GM18858 (cell line): ENCODE measurements around the gene CDKN3.
A peak's percentile ranks its signal among the peaks of the same experiment; 100 is the strongest.
"Not testable (repeated sequence)": the region's sequence is repeated elsewhere in the genome, so short reads cannot be mapped to it uniquely, and the experiment has no call there.

Experiments used
- ATAC-seq: cut with Tn5 transposase; IDR thresholded peaks from one replicate; pipeline ENCODE4 v1.9.1; 2021; ENCODE audit not compliant: unreplicated experiment

The CDKN3 gene

DNA sequence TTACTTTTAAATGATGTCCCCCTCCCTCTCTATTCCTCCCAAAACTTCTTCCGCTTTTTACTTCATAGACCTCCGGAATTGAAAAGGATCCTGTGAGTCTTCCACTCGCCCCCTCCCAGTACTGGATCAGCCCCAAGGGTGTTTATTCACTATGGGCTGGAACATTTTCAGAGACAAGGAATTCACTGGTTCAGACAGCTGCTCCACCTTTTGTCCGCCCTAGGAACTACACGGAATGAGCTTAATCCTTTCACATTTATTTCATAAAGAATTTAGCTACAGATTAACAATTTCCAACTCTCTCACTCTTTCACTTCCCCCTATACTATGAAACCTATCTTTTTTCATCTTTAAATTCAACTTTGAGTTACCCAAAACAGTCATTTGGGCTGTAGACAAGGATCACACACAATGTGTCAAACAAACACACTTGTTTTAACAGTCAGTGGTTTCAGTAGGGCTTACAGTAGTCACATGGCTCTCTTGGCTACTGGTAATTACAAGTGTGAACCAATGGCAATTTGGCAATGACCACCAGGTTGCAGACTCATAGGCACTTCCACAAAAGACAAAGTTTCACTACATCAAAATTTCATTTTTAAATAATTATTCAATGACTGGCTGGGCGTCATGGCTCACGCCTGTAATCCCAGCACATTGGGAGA, 23.8 kb downstream of the CDKN3 start:
- no peak for ATAC-seq

DNA sequence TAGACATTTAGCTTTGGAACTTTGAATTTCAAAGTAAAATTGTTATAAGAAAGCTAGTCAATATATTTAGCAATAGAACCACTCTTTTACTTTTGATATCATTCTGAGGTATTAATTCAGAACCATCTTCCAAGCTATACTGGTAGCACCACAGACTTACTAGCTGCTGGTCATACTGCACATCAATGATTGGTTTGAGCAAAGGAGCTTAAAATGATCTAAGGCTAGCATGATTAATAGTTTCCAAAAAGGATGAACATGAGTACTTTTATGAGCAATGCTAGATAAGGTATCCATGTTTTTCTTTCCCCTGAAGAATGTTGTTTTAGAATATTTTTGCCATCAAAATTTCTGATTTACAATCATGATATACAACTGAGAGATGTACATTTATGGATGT, 27.2 kb downstream of the CDKN3 start:
- no peak for ATAC-seq

DNA sequence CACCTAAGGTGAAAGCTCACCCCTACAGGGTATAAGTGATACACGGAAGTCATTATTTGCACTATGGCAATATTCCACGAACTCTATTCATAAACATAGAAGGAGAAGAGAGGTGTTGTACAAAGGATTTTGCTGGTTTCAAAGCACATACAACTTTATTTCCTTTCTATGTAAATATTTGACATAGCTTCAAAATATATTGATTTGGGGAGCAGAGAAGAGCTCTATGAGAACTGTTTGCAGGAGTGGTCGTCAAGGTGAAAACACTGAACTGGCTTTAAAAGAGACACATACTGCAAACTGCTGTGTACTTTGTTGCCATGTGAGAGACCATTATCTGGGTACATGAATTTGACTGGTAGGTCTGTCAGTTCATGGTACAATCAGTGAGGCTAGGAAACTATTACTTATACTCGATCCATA, 27.7 kb downstream of the CDKN3 start:
- ATAC-seq = no peak

DNA sequence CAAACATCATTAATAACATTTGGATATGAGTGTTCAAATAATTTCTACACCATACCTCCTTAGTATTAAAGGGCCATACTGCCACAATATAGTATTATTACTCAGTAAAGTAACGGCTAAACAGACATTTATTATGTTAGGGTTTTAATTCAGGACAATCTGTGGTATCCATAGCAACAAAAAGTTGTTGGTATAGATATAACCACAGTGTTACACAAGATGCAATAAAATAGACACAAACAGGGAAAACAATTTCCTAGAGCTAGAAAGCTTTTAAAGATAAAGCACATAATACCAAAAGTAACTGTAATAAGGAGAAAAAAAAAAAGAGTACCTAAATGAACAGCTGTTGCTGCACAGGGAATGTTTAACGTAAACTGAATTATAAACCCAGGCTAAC, 28.3 kb downstream of the CDKN3 start:
- no peak for ATAC-seq

DNA sequence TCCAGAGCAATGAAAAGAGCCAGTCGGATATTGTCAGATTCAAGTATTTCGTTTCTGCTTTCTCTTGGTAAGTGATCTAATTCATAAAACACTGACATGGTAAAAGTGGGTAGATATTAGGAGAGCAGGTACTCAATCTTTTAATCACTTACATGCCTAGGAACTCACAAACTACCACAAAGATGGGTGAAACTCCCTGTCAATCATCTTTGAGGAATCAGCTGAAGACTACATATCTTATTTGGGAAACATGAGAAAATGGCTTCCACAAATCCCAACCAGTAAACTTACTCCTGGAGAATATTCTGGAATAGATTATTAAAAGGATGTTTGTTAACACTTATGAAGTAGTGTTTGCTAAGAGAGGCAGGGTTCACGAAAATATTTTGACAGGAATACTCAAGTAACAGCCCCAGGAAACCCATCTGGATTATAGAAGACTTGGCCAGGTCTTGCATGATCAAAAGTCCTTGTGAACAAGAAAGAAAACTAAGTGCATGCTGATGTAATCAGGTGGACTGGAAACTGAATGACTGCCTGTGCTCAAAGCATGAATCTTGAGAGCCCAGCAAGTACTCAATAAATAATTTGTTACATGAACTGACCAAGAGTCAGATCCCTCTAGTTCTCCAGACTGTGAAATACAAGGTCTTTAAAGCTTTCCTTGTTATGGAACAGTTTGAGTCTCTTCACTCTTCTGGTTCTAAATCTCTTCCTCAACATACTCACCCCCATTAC, 28.9 kb downstream of the CDKN3 start:
- no peak for ATAC-seq

DNA sequence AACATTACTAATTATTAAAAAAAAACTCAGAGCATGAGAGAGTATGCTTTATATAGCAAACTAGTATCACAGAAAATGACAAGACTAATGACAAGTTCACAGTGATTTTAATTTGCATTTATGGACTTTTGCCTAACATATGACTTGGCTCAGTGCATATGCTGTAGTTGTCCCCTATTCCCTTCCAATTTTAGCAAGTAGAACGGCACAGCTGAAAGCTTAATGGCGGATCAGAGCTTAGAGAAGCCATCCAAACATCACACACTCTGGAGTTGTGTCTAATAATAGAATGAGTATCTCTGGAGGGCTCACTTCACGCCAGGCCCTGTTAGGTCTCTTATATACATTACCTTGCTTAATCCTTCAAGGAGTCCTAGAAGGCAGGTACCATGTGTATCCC, 31.1 kb downstream of the CDKN3 start:
- ATAC-seq = no peak

DNA sequence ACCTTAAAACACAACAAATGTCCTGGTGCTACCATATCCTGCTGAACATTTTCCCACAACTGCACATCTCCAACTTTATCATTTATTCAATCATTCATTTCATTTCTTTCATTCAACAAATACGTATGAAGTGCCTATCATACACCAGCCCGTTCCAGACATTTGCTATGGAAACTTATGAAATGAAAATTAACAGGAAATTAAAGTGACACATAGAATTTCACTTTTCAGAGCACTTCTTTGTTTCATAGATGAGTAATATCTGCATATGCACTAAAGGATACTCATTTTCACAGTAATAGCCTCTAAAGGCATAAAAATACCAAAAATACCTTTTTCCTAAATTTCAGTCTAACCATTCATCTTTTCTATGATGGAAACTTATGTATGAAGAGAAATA, 31.7 kb downstream of the CDKN3 start:
- no peak for ATAC-seq

DNA sequence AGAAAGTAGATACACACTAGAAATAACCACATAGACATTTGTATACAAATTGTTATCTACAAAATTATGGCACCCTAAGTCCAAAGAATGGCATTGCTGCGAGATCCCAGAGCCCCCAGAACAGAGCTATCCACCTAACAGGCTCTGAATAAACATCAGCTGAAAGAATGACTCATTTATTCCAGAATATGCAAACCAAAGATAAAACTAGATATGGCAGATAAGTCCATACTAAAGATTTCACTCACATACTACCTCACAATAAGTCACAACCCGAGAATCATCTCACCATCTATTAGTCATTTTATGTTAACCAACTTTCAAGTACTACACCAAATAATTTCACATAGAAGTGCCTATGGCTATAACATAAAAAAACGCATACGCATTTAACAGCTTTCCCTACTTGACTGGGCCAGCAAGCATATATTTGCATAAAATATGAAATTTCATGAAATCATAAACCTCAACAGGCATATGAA, 38.7 kb downstream of the CDKN3 start:
- ATAC-seq = peak; percentile 43

DNA sequence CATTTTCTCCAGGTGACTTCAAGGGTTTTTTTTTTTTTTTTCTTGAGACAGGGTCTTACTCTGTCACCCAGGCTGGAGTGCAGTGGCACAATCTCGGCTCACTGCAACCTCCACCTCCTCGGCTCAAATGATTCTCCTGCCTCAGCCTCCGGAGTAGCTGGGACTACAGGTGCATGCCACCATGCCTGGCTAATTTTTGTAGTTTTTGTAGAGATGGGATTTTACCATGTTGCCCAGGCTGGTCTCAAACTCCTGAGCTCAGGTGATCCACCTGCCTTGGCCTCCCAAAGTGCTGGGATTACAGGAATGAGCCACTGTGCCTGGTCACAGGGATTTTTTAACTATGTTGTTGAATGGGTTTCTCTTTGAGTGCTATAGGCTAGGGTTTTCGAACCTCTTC, 41.1 kb downstream of the CDKN3 start:
- ATAC-seq = not testable (repeated sequence)

DNA sequence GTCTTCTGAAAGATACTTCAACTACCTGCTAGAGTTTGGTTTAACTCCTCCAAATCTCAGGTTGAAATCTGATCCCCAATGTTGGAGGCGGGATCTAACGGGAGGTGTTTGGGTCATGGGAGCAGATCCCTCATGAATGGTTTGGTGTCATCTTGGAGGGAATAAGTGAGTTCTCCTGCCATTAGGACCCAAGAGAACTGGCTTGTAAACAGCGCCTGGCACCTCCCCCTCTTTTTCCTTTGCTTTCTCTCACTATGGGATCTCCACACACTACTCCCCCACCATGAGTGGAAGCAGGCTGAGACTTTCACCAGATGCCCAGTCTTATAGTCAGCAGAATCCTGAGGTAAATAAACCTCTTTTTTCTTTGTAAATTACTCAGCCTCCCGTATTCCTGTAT, 41.9 kb downstream of the CDKN3 start:
- ATAC-seq = no peak

DNA sequence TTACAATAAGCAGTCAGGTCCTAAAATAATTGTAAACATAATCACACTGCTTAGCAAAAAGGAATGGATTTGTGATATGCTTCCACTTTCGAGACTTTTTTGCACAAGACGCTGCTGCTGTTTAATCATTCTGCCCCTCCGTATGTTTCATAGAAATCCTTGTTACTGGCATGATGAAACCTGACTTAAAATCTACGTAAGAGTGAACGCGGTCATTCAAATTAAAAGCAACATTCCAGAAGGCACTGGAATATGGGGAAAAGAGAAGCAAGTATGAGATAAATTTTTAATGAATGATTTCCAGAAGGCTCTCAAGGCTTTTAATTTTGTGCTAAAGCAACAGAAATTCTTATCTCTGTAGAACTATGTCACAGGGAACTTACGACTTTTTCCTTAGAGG, 43.2 kb downstream of the CDKN3 start:
- ATAC-seq = no peak

DNA sequence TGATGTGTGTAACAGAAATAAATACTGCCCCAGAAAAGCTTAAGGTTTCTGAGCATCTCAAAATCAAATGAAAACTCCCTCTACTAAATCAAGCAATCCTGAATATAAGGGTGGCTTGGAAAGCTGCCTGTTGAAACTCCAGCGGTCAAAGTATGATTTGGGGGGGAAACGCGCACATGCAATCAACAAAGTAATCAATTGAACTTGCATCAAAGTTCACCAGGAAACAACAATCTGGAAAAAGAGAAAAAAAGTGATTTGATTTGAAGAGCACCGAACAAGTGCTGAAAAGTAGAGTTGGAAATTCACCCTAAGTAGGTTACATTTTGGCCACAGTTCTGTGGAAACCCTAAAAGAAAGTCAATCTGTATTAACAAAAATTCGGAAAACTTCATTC, 43.7 kb downstream of the CDKN3 start:
- ATAC-seq = no peak

DNA sequence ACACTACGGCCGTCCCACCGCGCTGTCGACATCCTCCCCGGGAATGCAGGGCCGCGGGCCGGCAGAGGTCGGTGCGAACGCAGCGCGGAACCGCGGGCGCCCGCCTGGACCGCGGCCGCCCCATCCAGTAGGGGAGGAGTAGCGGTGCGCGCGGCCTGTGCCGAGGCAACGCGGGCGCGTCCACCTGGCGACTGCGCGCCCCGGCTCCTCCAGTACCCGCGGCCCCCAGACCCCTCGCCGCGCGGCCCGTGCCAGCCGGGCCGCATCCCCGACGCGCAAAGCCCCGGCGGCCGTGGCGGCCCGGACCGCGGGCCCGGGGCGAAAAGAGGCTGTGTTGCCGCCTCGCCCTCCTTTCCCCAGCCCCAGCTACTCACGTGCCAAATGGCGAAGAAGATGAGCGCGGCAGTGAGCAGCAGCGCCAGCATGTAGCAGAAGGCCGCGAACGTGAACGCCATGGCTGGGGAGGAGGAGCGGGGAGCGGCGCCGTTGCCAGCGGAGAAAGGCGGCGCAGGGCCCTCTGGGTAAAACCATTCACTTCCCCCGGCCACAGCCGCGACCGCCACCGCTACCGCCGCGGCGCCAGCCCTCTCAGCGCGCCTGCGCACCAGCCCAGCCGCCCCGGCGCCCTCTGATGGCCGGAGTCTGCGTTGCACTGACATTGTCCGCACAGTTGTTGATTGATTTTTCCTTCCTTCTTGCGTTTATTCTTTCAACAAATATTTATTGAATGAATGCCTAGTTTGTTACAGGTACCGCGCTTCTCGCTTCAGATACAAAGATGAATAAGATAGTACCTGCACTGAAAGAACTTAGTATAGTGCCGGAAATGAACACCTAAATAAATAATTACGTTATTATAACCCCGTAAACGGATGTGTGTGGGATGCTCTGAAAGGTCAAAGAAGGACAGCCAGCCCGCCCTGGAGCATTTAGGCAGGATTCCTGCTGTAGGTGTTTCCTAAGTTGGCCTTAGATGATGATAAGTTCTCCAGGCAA, 44.4 kb downstream of the CDKN3 start, which contains the start of gene CNIH1:
Gene CNIH1, minus strand, starts transcription at position 502 of the 996 bp plus-strand sequence. Its CDS starts 47 bp downstream, at position 455.
- ATAC-seq = peak; percentile 80

DNA sequence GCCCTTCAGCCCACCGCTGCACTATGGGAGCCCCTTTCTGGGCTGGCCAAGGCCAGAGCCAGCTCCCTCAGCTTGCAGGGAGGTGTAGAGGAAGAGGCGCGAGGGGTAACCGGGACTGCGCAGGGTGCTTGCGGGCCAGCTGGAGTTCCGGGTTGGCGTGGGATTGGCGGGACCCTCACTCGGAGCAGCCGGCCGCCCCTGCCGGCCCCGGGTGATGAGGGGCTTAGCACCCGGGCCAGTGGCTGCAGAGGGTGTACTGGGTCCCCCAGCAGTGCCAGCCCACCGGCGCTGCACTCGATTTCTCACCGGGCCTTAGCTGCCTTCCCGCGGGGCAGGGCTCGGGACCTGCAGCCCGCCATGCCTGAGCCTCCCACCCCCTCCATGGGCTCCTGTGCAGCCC, 46.2 kb downstream of the CDKN3 start:
- ATAC-seq = not testable (repeated sequence)

DNA sequence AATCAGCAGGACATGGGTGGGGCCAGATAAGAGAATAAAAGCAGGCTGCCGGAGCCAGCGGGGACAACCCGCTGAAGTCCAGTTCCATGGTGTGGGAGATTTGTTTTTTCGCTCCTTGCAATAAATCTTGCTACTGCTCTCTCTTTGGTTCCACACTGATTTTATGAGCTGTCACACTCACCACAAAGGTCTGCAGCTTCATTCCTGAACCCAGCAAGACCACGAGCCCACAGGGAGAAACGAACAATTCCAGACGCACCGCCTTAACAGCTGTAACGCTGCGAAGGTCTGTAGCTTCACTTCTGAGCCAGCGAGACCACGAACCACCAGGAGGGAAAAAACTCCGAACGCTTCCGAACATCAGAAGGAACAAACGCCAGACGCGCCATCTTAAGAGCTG, 47.2 kb downstream of the CDKN3 start:
- no peak for ATAC-seq

DNA sequence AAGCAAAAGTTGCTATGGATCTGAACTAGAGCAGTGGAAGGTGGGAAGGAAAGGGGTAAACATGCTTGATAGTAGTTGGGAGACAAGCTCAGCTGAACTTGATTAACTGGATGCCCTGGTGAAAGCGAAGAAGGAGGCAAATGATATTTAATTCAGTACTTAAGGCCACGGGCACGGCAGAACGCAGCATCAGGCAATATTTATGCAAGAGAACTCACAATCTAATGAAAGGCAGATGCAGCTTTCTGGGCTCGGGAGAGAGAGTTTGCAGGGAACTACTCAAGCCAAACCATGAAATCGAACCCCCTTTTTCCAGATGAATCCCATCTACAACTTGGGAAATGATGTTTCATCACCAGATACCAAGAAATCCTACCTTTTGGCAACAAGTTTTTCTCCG, 47.9 kb downstream of the CDKN3 start:
- no peak for ATAC-seq

DNA sequence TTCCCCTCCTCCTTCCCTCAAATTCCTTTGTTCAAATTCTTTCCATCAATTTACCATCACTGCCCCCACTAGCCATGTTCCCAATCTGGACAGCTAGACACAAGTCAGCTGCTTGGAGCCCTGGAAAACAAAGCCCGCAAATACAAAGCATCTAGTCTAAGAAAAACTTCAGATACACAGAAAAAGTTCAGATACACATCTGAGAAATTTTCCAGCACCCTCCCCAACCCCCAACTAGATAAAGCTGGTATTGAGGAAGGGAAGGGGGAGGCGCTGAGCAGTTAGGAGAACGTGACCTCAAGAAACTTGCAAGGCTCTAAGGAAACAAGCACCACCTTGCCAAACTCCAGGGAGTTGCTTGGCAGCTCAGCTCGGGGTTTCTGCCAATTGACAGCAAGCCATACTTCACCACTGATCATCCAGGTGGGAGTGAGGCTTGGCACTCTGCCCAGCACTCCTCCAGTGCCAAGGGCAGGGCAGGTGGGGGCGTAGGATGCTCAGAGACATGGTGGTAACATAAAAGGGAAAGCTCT, 49.4 kb downstream of the CDKN3 start:
- no peak for ATAC-seq

DNA sequence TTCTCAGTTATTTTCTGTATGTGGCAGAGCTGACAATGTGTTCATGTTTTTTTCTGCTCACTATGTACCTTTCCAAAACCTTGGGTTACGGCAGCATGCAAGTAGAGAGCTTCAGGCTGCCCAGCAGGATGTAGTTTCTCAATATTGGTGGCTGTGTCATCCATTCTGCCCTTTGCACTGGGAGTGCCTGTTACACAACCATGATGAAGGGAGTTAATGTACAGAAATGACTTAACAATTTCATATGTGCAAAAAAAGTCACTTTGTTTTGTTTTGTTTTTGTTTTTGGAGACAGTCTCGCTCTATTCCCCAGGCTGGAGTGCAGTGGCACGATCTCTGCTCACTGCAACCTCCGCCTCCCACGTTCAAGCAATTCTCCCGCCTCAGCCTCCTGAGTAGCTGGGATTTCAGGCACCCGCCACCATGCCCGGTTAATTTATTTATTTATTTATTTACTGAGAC, 50.5 kb downstream of the CDKN3 start:
- ATAC-seq = no peak

DNA sequence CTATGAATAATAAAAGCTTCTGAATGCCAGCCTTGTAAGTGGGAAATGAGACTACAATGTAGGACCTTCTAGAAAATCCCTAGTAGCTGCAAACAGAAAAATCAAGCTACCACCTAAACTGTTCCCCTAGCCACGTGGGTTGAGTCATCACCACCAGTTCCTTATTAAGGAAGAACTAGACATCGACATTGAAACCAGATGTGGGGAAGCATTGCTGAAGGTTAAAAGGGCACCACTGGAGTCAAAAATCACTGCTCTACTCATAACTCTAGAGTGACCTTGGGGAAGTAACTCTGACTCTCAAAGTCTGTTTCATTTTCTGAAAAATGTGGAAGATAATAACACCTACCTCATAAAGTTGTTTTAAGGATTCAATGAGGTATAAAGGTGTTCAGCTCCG, 53.7 kb downstream of the CDKN3 start:
- ATAC-seq = peak; percentile 69

DNA sequence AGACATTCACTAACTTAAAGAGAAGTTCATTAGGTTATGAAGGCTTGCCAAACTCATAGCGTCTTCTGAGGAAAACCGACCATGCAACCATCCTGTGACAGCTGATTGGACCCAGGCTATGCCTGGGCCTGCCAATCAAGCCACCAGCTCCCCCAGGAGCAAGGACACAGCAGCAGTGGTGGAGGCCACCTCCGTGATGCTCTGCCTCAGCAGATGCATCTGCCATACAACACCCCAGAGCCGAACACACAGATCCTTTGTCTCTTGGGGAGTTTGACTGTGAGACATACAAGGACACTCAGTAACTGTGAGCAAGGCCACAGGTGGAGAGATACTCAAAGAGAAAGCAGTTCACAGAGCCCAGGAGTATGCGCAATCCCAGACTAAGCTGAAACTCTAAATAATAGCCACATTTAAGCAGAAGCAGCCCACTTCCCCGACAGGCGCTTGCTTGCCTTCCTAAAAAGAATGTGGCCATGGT, 54.4 kb downstream of the CDKN3 start:
- no peak for ATAC-seq

DNA sequence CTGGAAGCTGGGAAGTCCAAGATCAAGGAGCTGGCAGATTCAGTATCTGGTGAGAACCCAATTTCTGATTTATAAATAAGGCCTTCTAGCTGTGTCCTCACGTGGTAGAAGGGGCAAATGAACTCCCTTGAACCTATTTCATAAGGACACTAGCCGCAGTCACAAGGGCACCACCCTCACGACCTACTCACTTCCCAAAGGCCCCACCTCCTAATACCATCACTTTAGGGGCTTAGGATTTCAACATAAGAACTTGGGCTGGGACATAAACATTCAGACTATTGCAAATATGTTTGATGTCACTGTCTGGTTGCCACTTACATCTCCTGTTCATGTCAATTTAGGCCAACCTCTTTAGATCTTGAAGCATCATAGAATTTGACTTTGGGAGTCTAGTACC, 55.2 kb downstream of the CDKN3 start:
- ATAC-seq = no peak
